Activated naive CD4-positive, alpha-beta T cell treated with Interleukin-2 at 50 U/mL for 16 hours (primary cell): ENCODE measurements around the gene SLC19A3.
"Not testable (repeated sequence)": the region's sequence is repeated elsewhere in the genome, so short reads cannot be mapped to it uniquely, and the experiment has no call there.

ENCODE experiments used
- DNase-seq: peaks from one replicate; pipeline ENCODE4 v3.0.0-alpha.2; 2020

Gene SLC19A3

DNA sequence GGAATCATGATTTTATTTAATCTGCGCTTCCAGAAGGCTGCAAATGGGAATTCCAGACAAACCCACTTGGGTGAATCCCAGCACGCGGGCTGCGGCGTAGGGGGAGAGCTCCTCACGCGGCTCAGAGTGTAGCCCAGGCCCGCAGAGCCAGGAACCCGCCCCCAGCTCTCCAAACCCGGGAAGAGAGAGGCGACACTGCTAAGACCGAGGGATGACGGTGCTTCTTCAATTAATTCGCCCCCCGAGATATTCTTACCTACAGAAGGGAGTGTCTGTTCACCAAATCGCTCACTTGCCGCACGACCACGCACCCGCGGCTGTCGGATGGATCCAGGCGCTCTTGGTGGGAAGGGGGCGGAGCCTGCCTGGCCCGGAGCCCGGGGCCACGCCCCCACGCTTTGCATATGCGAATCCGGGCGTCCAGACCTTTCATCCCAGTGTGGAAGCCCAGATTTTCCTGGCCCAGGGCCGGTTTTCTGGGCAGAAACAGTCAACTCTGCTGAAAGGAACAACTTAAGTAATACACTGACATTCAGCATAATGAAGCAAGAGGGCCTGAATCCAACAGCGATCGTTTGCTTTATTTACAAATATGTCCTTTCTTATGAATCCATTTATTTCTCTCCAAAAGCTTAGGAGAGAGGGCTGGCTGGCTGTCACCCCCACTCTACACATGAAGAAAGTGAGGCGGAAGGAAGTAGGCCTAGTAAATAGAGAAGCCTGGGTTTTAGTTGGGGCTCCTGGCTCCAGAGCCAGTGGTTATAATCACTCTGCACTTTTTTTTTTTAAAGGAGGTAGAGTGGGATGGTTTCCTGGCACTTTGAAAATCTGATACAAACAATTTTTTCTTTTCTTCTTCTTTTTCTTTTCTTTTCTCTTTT lies at the start of gene SLC19A3:
Gene SLC19A3 (minus strand): TSS at position 342 of the 881 bp plus-strand sequence. CDS start 15,710 bp downstream, outside the sequence.
- no peak for DNase-seq

DNA sequence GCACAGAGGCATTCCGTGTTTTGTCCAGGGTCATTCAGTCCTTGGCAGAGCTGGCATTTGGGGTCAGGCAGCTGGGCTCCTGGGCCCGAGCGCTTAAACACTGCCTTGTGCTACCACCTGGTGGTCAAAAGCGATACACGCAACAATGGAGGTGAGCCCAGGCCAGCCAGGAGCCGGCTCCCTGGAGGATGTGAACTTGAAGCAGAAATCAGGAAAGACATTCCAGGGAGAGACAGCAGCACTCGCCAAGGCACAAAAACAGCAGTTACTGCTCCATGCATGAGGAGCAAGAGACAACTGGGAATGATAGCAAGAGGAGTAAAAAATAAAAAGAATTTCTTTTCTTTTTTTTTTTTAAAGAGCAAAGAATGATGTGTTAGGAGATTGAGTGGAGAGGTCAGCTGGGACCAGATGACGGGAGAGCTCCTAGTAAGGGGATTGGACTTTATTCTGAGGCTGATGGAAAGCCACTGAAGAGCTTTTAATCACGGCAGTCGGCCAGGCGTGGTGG lies 48.6 kb upstream of the SLC19A3 start:
- peak; percentile 65 for DNase-seq

- DNase-seq: no peak
Measured at GRCh38 chr2:227765788-227766372, 48.1 kb upstream of the SLC19A3 start.

DNA sequence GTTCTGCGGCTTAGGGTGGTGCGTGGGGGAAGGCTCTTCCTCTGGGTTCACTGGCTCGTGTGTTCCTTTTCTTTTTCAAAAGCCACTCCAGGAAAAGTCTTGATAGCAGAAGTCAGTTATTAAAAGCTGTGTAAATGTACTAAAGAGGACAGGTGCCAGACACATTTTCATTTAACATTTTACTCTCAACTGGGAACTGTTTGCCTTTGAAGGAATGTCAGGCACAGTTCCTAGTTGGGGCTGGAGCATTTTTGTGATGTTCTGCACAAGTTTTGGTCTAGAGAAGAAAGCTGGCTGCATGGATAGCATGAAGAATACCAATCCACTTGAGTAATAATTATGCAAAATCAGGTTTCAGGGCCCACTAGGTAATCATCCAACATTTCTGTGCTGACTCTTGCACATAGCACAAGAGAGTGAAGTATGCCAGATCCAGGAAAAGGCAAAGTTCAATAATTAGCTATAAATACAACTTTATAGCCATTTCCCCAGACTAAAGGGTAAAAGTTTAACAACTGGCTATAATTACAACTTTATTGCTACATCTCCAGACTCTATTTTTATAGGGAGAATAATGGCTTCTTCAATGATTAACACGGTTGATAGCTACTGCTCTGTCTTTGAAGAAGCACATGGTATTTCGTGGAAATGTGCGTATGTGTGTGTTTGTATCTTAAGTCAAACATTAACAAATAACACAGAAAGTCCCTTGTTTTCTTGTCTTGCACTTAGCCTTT lies 44.1 kb upstream of the SLC19A3 start:
- DNase-seq: no peak

- DNase-seq: no peak
Measured at GRCh38 chr2:227759411-227760118, 41.7 kb upstream of the SLC19A3 start.

DNA sequence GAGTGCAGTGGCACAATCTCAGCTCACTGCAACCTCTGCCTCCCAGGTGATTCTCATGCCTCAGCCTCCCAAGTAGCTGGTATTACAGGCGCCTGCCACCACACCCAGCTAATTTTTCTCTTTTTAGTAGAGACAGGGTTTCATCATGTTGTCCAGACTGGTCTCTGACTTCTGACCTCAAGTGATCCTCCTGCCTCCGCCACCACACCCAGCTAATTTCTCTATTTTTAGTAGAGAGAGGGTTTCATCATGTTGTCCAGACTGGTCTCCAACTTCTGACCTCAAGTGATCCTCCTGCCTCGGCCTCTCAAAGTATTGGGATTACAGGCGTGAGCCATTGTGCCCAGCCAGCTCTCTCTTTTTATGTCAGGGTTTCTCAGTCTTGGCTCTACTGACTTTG lies 38.4 kb upstream of the SLC19A3 start:
- not testable (repeated sequence) for DNase-seq

GRCh38 chr2:227748079-227748478 lies 30.3 kb upstream of the SLC19A3 start:
- DNase-seq: no peak

DNA sequence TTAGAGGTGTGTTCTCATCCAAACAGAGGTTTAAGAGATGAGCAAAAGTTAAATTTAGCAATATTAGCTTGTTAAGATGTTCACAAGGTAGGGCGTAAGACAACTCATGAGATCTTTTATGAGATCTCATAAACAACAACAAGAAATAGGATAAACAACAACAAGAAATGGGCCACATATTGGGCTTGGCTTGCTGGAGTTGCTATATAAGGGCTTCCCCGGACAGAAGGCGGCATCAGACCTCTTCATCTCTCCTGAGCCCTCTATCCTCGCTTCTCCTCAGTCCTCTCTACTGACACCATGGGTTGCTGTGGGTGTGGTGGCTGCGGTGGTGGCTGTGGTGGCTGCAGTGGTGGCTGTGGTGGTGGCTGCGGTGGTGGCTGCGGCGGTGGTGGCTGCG lies 27.8 kb upstream of the SLC19A3 start, which contains the start of gene SCYGR8:
Gene SCYGR8 (plus strand): TSS at position 301 of the 400 bp plus-strand sequence. CDS start 0 bp downstream, at position 301.
- DNase-seq: no peak

GRCh38 chr2:227740705-227741104 lies 22.9 kb upstream of the SLC19A3 start:
- peak; percentile 9 for DNase-seq

- DNase-seq: no peak
Measured at GRCh38 chr2:227739351-227739750, 21.5 kb upstream of the SLC19A3 start.

GRCh38 chr2:227728035-227728434 lies 10.2 kb upstream of the SLC19A3 start, which contains the start of gene SCYGR7:
SCYGR7 (plus strand) TSS chr2:227728335; CDS start chr2:227728335, 0 bp downstream.
- DNase-seq: no peak

GRCh38 chr2:227724394-227725039 lies 6.7 kb upstream of the SLC19A3 start, which contains the start of gene SCYGR6:
SCYGR6 (minus strand) TSS chr2:227724757; CDS start chr2:227724757, 0 bp downstream.
- DNase-seq: no peak

DNA sequence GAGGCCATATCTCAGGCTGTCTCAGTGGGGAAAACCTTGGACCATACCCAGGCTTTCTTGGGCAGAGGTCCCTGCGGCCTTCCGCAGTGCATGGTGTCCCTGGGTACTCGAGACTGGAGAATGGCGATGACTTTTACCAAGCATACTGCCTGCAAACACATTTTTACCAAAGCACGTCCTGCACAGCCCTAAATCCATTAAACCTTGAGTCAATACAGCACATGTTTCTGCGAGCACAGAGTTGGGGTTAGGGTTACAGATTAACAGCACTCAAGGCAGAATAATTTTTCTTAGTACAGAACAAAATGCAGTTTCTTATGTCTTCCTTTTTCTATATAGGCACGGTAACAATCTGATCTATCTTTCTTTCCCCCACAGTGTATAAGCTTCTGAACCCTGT lies 5.0 kb upstream of the SLC19A3 start:
- not testable (repeated sequence) for DNase-seq

- no peak for DNase-seq
Measured at GRCh38 chr2:227720680-227721079, 2.9 kb upstream of the SLC19A3 start.

- no peak for DNase-seq
Measured at GRCh38 chr2:227719641-227720040, 1.8 kb upstream of the SLC19A3 start.

DNA sequence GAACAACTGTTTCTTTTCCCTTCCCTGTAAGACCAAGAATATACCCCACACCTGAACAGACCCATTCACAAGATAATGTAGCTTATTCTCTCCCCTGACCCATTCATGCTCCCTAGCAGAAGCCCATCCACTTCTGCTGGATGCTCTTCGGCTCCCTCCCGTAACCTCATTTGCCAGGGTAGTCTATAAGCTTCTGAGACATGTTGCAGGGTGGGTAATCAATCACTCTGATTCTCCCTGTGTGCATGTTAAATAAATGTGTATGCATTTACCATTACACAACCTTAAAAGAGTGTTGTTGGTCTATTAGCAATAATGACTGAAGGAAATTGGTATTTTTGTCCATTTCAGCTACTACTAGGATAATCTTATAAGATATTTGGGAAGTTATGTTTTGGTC lies 1.3 kb downstream of the SLC19A3 start:
- no peak for DNase-seq

- DNase-seq: no peak
Measured at GRCh38 chr2:227713291-227713690, 4.5 kb downstream of the SLC19A3 start.

GRCh38 chr2:227710986-227711385 lies 6.8 kb downstream of the SLC19A3 start:
- no peak for DNase-seq

DNA sequence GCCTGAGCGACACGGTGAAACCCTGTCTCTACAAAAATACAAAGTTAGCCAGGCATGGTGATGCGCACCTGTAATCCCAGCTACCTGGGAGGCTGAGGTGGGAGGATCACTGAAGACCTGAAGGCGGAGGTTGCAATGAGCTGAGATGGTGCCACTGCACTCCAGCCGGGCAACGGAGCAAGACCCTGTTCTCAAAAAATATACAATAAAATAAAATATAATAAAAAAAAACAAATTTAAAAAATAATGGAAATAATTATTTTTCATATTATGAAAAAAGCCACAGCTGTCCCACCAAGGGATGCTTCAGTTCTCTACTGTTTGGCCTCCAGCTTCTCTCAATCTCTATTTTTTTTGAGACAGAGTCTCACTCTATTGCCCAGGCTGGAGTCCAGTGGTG lies 10.4 kb downstream of the SLC19A3 start:
- DNase-seq: no peak

DNA sequence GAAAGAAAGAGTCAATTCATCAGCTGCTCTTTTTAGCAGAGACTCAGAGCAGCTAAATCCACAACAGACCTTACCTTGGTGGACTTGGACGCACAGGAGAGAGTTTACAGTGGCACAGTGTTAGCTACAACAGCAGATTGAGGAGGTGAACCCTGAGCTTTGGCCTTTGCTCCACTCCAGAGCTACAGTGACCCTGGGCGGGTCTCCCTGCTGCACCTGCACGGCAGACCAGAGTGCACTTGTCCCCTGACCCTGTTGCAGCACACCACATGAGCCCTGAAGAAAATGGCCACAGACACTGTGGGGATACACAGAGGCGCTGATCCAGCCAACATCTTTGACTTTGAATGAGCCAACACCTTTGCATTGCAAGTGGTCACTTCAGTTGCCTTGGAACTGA lies 11.0 kb downstream of the SLC19A3 start:
- DNase-seq: no peak

DNA sequence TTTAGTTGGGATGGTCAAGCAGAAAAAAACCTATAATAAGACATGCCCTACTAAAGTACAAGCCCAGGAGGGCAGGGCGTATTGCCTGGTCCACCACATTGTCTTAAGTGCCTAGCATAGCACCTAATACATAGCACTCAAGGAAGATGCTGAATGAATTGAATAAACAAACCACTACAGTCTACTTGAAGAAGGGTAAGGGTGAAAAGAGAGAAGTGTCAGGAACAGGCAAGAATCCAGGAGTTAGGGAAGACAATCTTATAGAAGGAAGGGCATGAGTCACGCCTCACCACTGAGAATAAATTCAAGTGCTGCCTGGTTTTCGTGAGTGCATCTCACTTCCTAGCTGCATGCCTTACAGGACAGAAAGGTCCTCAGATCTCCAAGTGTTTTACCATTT lies 13.9 kb downstream of the SLC19A3 start:
- DNase-seq: no peak

DNA sequence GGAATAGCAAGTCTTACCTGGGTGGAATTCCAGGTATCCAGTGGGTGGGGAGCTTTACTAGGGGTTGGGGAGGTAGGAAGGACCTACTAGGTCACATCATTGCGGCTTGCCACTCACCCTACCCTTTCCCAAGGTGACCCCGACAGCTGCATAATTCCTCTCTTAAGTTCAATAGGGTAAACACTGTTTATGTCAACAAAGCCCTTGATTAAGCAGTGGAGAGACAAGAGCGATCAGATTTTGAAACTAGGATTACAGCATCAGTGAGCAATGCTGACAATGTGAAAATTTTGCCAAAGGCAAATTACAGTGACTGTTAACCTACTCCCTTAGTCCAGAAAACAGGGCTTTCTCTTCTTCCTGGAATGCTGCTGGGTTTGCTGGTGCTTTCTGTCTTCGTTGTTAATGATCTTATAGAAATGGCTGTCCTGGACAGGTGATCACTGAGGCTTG lies 14.5 kb downstream of the SLC19A3 start:
- no peak for DNase-seq
